HepG2 (cell line): Measurements from ENCODE around the gene UCP1. TPM values are rescaled to one million over a fixed set of nuclear protein-coding genes. Genes with fewer than 3 reads are reported as not detected.

Source experiments
- GATAD1 ChIP-seq: IDR thresholded peaks from 2 replicates; pipeline ENCODE4 v1.6.1; 2016; ENCODE audit warnings: missing genetic modification reagents, missing compliant biosample characterization
- GMEB2 ChIP-seq: IDR thresholded peaks from 2 replicates; pipeline ENCODE4 v1.6.1; 2016; ENCODE audit warnings: missing biosample characterization, missing genetic modification reagents, low read depth
- HMGXB3 ChIP-seq: sonication (generic); formaldehyde crosslinking; IDR thresholded peaks from 2 replicates; pipeline ENCODE4 v1.4.0; 2020; ENCODE audit warnings: missing genetic modification reagents, borderline replicate concordance
- MED1 ChIP-seq: sonication (generic); formaldehyde crosslinking; IDR thresholded peaks from 2 replicates; pipeline ENCODE4 v1.4.0; 2020; ENCODE audit warnings: missing genetic modification reagents
- ZNF274 ChIP-seq: sonication (generic); formaldehyde crosslinking; IDR thresholded peaks from 2 replicates; pipeline ENCODE4 v1.5.1; 2020; ENCODE audit warnings: mild to moderate bottlenecking, missing genetic modification reagents
- ZNF468 ChIP-seq: sonication (generic); formaldehyde crosslinking; IDR thresholded peaks from 2 replicates; pipeline ENCODE4 v1.8.0; 2022; ENCODE audit warnings: mild to moderate bottlenecking, moderate library complexity, missing genetic modification reagents
- ZNF737 ChIP-seq: sonication (generic); formaldehyde crosslinking; IDR thresholded peaks from 2 replicates; pipeline ENCODE4 v1.5.0; 2020; ENCODE audit warnings: missing genetic modification reagents, mild to moderate bottlenecking, borderline replicate concordance
- ZNF770 ChIP-seq: sonication (generic); formaldehyde crosslinking; IDR thresholded peaks from 2 replicates; pipeline ENCODE4 v1.5.0; 2020; ENCODE audit warnings: mild to moderate bottlenecking, missing genetic modification reagents
- ZNF773 ChIP-seq: sonication (generic); formaldehyde crosslinking; IDR thresholded peaks from 2 replicates; pipeline ENCODE4 v1.4.0; 2020; ENCODE audit warnings: missing genetic modification reagents, borderline replicate concordance
- ZNF839 ChIP-seq: sonication (generic); formaldehyde crosslinking; IDR thresholded peaks from 2 replicates; pipeline ENCODE4 v1.4.0; 2020; ENCODE audit warnings: missing genetic modification reagents, mild to moderate bottlenecking, borderline replicate concordance
- polyA plus RNA-seq, 8 experiments: library from polyadenylated mRNA; depleted of rRNA in 3 of 8; stranded (reverse) in 7 of 8; unstranded in 1 of 8; fragments of >200 nt; fragmentation: Illumina TruSeq in 4 of 8; extraction: Trizol in 4 of 8; gene quantifications; 2 replicates each; pipeline versions ENCODE4 v1.2.1 to v1.2.3, GENCODE V29; 2011 to 2016; ENCODE audit warnings: low read depth in 4 of 8, missing spikeins in 1 of 8, mixed read lengths in 1 of 8; ENCODE audit not compliant: insufficient read depth in 1 of 8
- total RNA-seq, 5 experiments: library from RNA; depleted of rRNA; stranded (reverse); fragments of >200 nt; fragmentation: Illumina TruSeq; extraction: Trizol; gene quantifications; 2 replicates each; pipeline ENCODE4 v1.2.3, GENCODE V29; 2016; ENCODE audit warnings: low read depth in 1 of 5
- TF ChIP-seq, protein P1 (sequence below): sonication (generic); formaldehyde crosslinking; IDR thresholded peaks from 2 replicates; pipeline ENCODE4 v1.5.0; 2020; ENCODE audit warnings: missing genetic modification reagents, mild to moderate bottlenecking, borderline replicate concordance
- TF ChIP-seq, protein P2 (sequence below): sonication (generic); formaldehyde crosslinking; IDR thresholded peaks from 2 replicates; pipeline ENCODE4 v1.5.0; 2020; ENCODE audit warnings: missing genetic modification reagents
- TF ChIP-seq, protein P3 (sequence below): sonication (generic); formaldehyde crosslinking; IDR thresholded peaks from 2 replicates; pipeline ENCODE4 v1.5.0; 2020; ENCODE audit warnings: missing genetic modification reagents
- TF ChIP-seq, protein P4 (sequence below): sonication (generic); formaldehyde crosslinking; IDR thresholded peaks from 2 replicates; pipeline ENCODE4 v1.8.1; 2022; ENCODE audit warnings: mild to moderate bottlenecking, missing genetic modification reagents

Gene UCP1
- total and polyA plus RNA-seq, 2 of the 13 experiments (the other 11 are each of a cell fraction or from before 2014, with no cell fraction given): 0.11 TPM

GRCh38 chr4:140529434-140529833 lies 39.3 kb downstream of the UCP1 start (continued):
- TF ChIP-seq, protein P1, sequence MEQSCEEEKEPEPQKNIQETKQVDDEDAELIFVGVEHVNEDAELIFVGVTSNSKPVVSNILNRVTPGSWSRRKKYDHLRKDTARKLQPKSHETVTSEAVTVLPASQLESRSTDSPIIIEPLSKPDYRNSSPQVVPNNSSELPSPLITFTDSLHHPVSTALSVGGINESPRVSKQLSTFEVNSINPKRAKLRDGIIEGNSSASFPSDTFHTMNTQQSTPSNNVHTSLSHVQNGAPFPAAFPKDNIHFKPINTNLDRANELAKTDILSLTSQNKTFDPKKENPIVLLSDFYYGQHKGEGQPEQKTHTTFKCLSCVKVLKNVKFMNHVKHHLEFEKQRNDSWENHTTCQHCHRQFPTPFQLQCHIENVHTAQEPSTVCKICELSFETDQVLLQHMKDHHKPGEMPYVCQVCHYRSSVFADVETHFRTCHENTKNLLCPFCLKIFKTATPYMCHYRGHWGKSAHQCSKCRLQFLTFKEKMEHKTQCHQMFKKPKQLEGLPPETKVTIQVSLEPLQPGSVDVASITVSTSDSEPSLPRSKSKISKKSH (CRISPR knock-in tag): no peak
- TF ChIP-seq ZNF770 (CRISPR knock-in tag) (no peak), MED1 (peak; percentile 18; the same call in 1 of the 2 replicates), ZNF773 (CRISPR knock-in tag) (no peak), ZNF274 (CRISPR knock-in tag) (no peak), ZNF839 (CRISPR knock-in tag) (no peak), GATAD1 (CRISPR knock-in tag) (0 out of 2 replicates have a peak, but pooled peaks have one; percentile 15), ZNF468 (CRISPR knock-in tag) (no peak), ZNF737 (no peak), GMEB2 (no peak), HMGXB3 (peak; percentile 57; the same call in 1 of the 2 replicates)
- TF ChIP-seq, protein P2, sequence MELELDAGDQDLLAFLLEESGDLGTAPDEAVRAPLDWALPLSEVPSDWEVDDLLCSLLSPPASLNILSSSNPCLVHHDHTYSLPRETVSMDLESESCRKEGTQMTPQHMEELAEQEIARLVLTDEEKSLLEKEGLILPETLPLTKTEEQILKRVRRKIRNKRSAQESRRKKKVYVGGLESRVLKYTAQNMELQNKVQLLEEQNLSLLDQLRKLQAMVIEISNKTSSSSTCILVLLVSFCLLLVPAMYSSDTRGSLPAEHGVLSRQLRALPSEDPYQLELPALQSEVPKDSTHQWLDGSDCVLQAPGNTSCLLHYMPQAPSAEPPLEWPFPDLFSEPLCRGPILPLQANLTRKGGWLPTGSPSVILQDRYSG: no peak
- TF ChIP-seq, protein P3, sequence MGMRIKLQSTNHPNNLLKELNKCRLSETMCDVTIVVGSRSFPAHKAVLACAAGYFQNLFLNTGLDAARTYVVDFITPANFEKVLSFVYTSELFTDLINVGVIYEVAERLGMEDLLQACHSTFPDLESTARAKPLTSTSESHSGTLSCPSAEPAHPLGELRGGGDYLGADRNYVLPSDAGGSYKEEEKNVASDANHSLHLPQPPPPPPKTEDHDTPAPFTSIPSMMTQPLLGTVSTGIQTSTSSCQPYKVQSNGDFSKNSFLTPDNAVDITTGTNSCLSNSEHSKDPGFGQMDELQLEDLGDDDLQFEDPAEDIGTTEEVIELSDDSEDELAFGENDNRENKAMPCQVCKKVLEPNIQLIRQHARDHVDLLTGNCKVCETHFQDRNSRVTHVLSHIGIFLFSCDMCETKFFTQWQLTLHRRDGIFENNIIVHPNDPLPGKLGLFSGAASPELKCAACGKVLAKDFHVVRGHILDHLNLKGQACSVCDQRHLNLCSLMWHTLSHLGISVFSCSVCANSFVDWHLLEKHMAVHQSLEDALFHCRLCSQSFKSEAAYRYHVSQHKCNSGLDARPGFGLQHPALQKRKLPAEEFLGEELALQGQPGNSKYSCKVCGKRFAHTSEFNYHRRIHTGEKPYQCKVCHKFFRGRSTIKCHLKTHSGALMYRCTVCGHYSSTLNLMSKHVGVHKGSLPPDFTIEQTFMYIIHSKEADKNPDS: no peak
- TF ChIP-seq, protein P4, sequence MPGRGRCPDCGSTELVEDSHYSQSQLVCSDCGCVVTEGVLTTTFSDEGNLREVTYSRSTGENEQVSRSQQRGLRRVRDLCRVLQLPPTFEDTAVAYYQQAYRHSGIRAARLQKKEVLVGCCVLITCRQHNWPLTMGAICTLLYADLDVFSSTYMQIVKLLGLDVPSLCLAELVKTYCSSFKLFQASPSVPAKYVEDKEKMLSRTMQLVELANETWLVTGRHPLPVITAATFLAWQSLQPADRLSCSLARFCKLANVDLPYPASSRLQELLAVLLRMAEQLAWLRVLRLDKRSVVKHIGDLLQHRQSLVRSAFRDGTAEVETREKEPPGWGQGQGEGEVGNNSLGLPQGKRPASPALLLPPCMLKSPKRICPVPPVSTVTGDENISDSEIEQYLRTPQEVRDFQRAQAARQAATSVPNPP (CRISPR knock-in tag): no peak
